Left colon (tissue), 2 donors: Measurements from ENCODE around the gene RNF157. TPM values are rescaled to one million over a fixed set of nuclear protein-coding genes. Genes with fewer than 3 reads are reported as not detected.
A peak's percentile ranks its signal among the peaks of the same experiment; 100 is the strongest.

Experiments used
- ATAC-seq: fragments of 200-7000 bp; cut with Tn5 transposase; one replicate; pipeline ENCODE4 v1.9.1; 2020; ENCODE audit warnings: mild to moderate bottlenecking, moderate library complexity
- DNase-seq, 2 donors: peaks; one replicate each; pipeline ENCODE4 v3.0.0-alpha.2; 2020
- intact Hi-C, 2 donors: fragments of 100-400 bp; cut with DNase I in 1 of 2; cut with micrococcal nuclease in 1 of 2; formaldehyde crosslinking; loops; one replicate each; pipeline versions ENCODE4 v1.11.2 to v1.14.0; 2022; cut with DNase I, micrococcal nuclease
- total RNA-seq, 2 donors: library from RNA; stranded (reverse); fragmentation: NEBNext Ultra II Directional; extraction: Animal tissue kit (Norgen Biotek cat#: 25700); gene quantifications; one replicate each; pipeline ENCODE4 v1.2.1, GENCODE V29; 2021
- donor health status: DM: no; HTN: no; CAD: no.
- donor health status: DM: yes; HTN: yes; CAD: no.

RNF157 gene
- total RNA-seq, 2 donors from 2014 or later = 23.6 to 89.3 TPM

GRCh38 chr17:76124582-76125390, 115.5 kb downstream of the RNF157 start:
- ATAC-seq (no peak), DNase-seq (no peak)
- intact Hi-C loops = loop anchor here (5.0 to 10.0 kb wide), 2 partner anchors 53 to 150 kb away; no protein-coding TSS in a partner anchor

DNA sequence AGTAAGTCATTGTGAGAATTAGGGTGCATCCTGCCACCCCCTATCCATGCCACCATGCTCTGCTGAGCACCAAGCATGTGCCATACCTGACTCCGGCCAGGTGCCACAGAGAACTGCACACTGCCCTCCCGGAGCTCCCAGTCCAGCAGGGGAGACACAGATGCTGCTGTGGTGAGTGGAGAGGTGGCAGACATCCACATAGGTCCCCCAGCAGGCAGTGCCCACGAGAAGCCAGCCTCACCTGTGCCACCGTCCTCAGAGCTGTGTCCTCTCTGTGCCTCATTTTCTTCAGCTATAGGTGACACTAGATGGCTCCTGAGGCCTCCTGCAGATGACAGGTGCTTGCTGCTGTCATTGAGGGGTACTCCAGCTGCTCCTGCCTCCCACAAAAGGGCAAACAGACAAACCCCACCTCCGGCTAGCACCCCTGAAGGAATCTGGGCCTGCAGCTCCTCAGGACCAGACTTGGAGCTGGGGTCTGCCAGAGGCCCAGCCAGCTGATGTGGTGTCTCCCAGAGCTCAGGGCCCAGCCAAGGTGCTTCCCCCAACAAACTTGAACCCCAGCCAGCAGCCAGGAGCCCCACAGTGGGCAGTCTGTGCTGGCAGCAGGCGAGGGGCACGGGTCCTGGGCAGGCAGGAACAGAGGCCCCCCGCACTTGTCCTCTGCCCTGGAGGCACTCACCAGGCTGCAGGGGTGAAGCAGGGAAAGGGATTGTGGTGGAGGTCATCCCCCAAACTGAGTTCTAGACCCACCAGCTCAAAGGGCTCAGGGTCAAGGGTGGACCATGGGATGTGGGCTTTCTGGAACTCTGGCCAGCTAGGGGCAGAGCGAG, 116.3 kb downstream of the RNF157 start:
- DNase-seq (no peak), ATAC-seq (no peak)
- intact Hi-C loops = loop anchor here in 1 of 2 donors (10.0 kb wide), 1 partner anchor 151 kb away; no protein-coding TSS in a partner anchor

- DNase-seq (no peak), ATAC-seq (no peak)
- intact Hi-C loops = loop anchor here in 1 of 2 donors (10.0 kb wide), 1 partner anchor 152 kb away; no protein-coding TSS in a partner anchor
These were observed 117.1 kb downstream of the RNF157 start for GRCh38 chr17:76123191-76123499.

GRCh38 chr17:76122431-76123190, 117.7 kb downstream of the RNF157 start:
- intact Hi-C loops = loop anchor here in 1 of 2 donors (10.0 kb wide), 1 partner anchor 152 kb away; no protein-coding TSS in a partner anchor
- ATAC-seq = no peak
- DNase-seq = no peak

GRCh38 chr17:76121932-76122430, 118.3 kb downstream of the RNF157 start:
- DNase-seq (no peak), ATAC-seq (no peak)
- intact Hi-C loops = loop anchor here in 1 of 2 donors (10.0 kb wide), 1 partner anchor 153 kb away; no protein-coding TSS in a partner anchor

- DNase-seq (no peak), ATAC-seq (no peak)
- intact Hi-C loops = loop anchor here in 1 of 2 donors (10.0 kb wide), 1 partner anchor 154 kb away; no protein-coding TSS in a partner anchor
These were observed 119.7 kb downstream of the RNF157 start for GRCh38 chr17:76120658-76121008.

DNA sequence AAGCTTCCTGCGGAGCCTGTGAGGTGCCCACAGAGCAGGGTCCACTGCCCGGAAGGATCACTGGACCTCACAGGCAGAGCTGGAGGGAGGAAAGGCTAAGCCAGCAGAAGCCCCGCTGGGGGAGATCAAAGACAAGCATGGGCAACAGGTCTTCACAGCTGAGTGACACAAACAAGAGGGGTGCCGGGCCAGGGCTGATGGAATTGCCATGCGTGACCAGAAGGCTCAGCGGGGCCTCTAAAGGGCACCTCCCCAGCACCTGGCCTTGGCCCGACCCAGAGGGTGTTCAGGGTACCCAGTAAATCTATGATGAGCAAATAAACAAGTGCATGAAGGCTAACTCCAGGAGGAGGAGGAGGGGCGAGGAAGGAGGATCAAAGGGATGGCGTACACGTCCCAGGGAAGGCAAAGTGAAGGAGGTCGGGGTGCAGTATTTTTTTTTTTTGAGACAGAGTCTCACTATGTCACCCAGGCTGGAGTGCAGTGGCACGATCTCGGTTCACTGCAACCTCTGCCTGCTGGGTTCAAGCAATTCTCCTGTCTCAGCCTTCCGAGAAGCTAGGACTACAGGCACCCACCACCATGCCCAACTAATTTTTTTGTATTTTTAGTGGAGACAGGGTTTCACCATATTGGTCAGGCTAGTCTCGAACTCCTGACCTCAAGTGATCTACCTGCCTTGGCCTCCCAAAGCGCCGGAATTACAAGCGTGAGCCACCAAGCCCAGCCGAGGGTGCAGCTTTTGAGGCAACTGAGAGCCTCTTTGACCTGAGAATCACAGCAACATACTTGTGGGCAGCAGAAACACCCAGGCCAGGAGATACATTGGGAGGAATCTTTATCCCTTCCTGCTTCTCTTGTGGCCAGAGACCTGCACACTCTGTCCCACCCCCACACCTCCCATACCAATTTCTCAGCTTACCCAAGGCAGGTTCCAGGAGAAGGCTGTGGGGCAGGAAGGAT, 120.6 kb downstream of the RNF157 start:
- DNase-seq (no peak), ATAC-seq (no peak)
- intact Hi-C loops = loop anchor here (10.0 kb wide), 2 partner anchors 155 to 275 kb away; no protein-coding TSS in a partner anchor

DNA sequence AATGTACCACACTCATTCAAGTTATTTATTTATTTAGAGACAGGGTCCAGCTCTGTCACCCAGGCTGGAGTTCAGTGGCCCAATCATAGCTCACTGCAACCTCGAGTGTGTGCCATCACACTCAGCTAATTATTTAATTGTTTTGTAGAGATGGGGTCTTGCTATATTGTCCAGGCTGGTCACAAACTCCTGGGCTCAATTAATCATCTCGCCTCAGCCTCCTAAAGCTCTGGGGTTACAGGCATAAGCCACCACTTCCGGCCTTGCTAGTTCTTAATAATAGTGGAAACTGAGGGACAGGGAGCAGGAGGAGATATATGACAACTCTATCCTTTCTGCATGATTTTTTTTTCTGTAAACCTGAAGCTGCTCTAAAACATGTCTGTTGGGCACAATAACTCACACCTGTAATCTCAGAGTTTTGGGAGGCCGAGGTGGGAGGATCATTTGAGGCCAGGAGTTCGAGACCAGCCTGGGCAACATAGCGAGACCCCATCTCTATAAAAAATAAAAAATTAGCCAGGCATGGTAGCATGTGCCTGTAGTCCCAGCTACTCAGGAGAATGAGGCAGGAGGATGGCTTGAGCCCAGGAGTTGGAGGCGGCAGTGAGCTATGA, 125.0 kb downstream of the RNF157 start:
- DNase-seq (no peak), ATAC-seq (no peak)
- intact Hi-C loops = loop anchor here in 1 of 2 donors (10.0 kb wide), 1 partner anchor 280 kb away; no protein-coding TSS in a partner anchor

GRCh38 chr17:76111956-76112355, 128.3 kb downstream of the RNF157 start:
- no peak for DNase-seq
- intact Hi-C loops = loop anchor here in 1 of 2 donors (10.0 kb wide), 1 partner anchor 283 kb away; no protein-coding TSS in a partner anchor
- no peak for ATAC-seq

DNA sequence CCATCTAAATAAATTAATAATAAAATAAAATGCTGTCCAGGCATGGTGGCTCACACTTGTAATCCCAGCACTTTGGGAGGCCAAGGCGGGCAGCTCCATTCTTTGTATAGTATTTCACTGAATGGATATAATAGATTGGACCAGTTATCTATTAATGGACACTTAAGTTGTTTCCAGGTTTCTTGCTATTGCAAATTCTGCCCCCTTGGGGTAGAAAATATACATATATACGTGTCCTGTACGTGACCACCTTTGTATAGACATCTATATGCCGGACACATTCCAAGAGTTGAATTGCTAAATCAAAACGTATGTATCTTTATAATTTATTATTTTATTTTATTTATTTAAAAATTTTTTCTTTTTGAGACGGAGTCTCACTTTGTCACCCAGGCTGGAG, 132.8 kb downstream of the RNF157 start:
- intact Hi-C loops = no loop called here
- DNase-seq (no peak), ATAC-seq (no peak)

GRCh38 chr17:76106703-76107102, 133.6 kb downstream of the RNF157 start:
- intact Hi-C loops = no loop called here
- no peak for DNase-seq
- no peak for ATAC-seq

DNA sequence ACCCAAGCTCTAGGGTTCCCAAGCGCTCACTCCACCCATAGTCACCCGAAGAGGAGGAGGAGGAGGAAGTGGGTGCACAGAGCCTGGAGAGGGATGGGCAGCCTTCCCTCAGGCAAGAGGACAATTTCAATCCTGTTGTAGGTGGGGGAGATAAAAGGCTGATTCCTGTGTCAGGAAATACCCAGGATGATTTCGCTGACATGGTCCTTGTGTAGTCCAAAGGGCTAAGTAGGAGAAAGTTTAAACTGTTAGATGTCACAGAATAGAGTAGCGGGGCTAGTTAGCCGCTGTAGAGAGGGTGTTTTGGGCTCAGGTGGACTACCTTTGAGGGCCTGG, 135.4 kb downstream of the RNF157 start:
- ATAC-seq (no peak), DNase-seq (no peak)
- intact Hi-C loops = no loop called here

DNA sequence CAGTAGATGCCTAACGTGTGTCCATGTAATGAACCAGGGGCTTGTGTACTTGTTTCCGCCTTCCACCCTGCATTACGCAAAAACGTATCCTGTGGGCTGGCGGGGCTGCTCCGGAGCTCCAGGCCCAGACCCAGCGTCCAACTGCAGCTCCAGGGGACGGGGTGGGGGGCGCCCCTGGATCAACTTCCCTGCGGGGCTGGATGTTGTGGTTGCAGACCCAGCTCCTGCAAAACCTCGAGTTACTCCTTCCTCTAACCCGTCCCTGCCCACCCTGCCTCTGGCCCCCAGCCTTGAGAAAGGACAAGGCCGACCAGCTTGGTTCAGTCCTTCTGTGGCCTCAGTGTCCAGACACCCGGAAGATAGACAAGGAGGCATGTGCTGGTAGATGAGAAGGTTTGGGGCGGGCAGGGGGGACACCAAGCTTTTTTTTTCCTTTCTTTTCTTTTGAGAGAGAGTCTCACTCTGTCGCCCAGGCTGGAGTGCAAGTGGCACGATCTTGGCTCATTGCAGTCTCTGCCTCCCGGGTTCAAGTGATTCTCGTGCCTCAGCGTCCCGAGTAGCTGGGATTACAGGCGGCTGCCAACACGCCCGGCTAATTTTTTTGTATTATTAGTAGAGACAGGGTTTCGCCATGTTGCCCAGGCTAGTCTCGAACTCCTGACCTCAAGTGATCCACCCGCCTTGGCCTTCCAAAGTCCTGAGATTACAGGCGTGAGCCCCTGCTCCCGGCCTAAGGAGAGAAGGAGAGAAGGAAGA, 136.0 kb downstream of the RNF157 start:
- no peak for DNase-seq
- intact Hi-C loops = no loop called here
- no peak for ATAC-seq

GRCh38 chr17:76103274-76104139, 136.8 kb downstream of the RNF157 start, which contains the start of gene EXOC7:
Gene EXOC7, minus strand, starts transcription at chr17:76103787. Its CDS starts 95 bp downstream, at chr17:76103692.
- peak; percentile 90 for ATAC-seq
- intact Hi-C loops = no loop called here
- DNase-seq = peak; percentile 88 to 93

- ATAC-seq = peak; percentile 22
- intact Hi-C loops = no loop called here
- DNase-seq = no peak
These were observed 137.4 kb downstream of the RNF157 start for GRCh38 chr17:76102944-76103273.
